OCI-LY3 (cell line): ENCODE measurements around the gene DPP6.

Experiments used
- EZH2phosphoT487 ChIP-seq: fragments of 200-600 bp; shearing (Covaris generic); IDR thresholded peaks from 2 replicates; pipeline ENCODE4 v1.6.1; 2018; ENCODE audit warnings: antibody characterized with exemption, mixed run types, low read depth
- TF ChIP-seq, protein P1 (sequence below): fragments of 200-600, 300-600 bp; sonication (generic); IDR thresholded peaks from 2 replicates; pipeline ENCODE4 v1.5.1; 2014; ENCODE audit warnings: antibody characterized with exemption, low read length, low read depth

DNA sequence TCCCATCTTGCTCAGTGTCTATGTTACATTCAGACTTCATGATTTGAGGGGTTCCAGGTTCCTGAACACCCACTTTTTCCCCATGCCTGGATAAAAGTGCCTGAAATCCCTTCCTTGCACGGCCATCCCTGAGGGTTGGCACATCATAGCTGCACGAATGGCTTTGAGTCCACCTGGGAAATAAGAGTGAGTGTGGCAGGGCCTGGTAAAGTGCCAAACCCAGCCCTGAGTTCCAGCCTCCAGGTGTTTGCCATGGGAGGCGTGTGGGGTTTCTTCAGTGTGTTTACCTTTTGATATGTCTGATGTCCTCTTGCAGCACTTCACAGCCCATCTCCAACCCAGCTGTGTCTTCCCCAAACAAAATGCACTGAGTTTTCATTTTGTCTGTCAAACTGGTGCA is 805.0 kb downstream of the DPP6 start:
- TF ChIP-seq, protein P1, sequence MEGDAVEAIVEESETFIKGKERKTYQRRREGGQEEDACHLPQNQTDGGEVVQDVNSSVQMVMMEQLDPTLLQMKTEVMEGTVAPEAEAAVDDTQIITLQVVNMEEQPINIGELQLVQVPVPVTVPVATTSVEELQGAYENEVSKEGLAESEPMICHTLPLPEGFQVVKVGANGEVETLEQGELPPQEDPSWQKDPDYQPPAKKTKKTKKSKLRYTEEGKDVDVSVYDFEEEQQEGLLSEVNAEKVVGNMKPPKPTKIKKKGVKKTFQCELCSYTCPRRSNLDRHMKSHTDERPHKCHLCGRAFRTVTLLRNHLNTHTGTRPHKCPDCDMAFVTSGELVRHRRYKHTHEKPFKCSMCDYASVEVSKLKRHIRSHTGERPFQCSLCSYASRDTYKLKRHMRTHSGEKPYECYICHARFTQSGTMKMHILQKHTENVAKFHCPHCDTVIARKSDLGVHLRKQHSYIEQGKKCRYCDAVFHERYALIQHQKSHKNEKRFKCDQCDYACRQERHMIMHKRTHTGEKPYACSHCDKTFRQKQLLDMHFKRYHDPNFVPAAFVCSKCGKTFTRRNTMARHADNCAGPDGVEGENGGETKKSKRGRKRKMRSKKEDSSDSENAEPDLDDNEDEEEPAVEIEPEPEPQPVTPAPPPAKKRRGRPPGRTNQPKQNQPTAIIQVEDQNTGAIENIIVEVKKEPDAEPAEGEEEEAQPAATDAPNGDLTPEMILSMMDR, result no peak
- no peak for TF ChIP-seq EZH2phosphoT487
